Fibroblast of skin of right quadriceps (primary cell): Measurements from ENCODE around the gene CITED4.

ENCODE experiments used
- DNase-seq: peaks from one replicate; pipeline ENCODE4 v3.0.0-alpha.2; 2013

CITED4 gene

DNA sequence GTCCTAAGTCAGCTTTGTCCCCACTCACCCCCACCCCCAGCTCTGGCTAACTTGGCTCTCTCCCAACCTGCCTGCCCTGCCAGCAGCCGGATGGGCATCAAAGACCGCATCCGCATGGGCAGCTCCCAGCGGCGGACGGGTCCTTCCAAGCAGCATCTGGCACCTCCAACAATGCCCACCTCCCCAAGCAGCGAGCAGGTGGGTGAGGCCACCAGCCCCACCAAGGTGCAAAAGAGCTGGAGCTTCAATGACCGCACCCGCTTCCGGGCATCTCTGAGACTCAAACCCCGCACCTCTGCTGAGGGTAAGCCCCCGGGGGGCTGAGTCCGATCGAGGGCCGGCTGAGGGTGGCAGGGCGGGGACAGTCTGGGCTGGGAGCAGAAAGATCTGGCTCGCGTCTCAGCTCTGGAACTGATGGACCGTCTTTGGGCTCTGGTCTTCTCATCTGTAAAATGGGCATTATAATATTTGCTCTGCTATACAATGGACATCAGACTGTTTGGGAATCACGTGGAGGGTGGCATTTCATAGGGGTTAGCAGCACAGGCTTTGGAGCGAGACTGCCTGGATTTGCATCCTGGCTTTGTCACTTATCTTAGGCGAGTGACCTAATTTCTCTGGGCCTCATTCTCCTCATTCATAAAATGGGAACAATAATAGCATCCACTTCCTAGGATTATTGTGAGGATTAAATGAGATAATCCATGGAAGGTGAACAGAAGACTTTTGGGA is 31.0 kb downstream of the CITED4 start:
- DNase-seq = no peak

- no peak for DNase-seq
Measured at GRCh38 chr1:40830419-40830943, 31.7 kb downstream of the CITED4 start.

DNA sequence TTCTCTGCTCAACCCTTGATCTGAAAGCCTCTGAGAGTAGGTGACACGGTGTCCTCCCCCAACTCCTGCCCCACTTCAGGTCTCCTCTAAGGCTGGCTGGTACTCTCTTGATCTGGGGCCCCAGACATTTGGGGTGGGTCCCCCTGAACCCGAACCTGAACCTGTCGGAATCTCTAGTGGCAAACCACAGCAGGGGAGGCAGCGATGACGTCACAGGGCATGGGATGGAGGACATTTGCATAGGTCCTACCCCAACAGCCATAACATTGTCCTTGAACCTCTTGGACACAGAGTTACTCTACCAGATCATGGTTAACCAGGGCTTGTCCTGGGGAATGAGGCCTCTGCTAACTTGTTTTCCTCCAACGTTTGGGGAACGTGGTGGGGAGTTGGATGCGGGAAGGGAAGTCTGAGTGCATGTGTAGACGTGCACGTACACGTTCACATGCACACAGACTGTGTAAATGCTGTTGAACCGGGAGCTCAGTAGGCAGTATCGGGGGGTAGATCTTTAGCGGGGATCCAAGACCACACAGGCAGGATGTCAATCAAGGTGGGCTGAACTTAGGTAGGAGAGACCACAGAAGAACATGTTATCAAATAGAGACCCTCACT is 32.4 kb downstream of the CITED4 start:
- DNase-seq = no peak

DNA sequence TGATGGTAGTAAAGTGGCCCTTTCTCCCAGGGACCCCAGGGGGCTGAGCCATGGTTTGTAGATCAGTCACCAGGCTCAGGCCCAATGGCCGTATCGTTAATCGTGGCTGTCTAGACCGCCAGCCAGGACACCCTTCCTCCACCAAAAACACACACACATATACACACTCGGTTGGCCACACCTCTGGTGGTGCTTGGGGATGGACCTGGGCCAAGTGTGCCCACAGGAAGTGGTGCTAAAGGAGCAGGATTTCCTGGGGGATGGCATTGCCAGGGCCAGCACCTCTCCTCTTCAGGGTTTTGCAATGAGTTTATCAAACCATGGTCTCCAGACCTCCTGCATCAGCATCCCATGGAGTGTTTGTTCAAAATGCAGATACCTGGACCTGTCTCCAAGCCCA is 36.2 kb downstream of the CITED4 start:
- no peak for DNase-seq

DNA sequence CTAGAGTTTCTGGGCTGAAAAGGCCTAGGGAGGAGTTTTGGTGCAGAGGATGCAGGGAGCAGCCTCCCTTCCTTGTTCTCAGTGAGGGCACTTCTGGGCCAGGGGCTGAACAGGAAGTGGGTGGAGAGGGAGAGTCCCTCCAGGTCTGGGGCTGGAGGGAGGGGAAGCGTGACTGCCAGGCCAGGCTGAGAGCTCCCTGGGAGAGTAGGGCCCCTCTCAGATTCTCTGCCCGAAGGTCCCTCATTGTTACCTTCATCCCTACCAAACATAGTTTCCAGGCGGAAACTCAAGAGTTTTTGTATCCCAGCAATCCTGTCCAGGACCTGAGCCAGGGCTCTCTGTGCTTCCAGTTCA is 36.8 kb downstream of the CITED4 start:
- no peak for DNase-seq

- peak; percentile 30 for DNase-seq
Measured at GRCh38 chr1:40824591-40825434, 37.4 kb downstream of the CITED4 start.

- no peak for DNase-seq
Measured at GRCh38 chr1:40823983-40824382, 38.2 kb downstream of the CITED4 start.

GRCh38 chr1:40823345-40823744 is 38.8 kb downstream of the CITED4 start:
- DNase-seq = no peak

- no peak for DNase-seq
Measured at GRCh38 chr1:40822890-40823289, 39.3 kb downstream of the CITED4 start.

DNA sequence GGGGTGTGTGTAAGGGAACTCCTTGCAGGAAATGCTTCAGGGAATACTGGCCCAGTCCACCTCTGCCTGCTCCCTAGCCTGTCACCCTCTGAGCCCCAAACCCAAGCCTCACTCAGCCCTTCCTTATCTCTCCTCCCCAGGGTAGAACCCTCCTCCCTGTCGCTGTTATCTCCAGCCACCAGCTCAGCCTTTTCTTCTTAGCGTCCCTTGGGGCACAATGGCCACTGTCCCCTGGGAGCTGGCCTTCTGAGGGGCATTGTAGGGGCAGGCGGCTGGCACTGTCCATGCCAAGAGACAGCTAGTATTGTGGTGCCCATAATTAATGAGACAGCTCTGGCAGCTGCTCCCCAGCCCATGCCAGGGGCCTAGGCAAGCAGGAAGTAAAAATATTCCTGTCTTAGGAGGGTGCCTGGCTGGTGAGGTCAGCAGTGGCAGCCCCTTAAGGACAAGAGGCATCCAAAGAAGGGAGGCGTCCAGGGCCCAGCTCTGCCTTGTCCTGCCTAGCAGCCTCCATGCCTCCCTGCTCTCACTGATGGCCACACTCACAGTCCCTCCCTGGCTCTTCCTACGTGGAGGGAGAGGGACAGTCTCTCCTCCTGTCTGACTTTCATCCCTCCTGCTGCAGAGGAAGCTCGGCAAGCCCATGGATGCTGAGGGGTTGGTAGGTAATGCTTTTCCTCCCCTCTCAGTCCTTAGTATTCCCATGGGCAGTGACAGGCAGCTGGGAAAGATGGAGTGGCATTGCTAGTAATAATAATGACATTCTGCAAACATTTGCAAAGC is 41.1 kb downstream of the CITED4 start:
- no peak for DNase-seq

DNA sequence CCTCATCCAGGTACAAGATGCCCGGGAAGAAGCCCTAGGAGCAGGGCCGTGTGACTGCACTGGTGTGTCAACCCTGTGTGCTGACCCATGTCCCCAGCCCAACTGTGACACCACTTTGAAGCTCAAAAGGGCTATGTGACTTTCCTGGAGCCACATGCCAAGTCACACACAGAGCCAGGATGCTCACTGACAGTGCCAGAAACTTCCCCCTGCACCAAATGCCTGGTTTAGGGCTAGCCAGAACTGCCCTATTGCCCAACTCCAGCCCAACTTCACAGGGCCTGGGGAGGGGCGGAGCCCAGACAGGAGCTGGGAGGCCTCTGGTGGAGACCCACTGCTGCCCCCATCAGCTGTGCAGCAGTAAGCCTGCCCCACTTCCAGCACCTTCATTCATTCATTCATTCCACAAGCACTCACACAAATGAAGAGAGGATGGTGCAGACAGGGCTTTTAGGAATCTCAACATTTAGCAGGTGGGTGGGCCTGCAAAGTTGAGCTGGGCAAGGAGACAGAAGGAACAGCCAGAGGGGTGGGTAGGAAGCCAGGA is 41.8 kb downstream of the CITED4 start:
- DNase-seq = no peak

GRCh38 chr1:40819101-40819500 is 43.1 kb downstream of the CITED4 start:
- DNase-seq = no peak

- peak; percentile 25 for DNase-seq
Measured at GRCh38 chr1:40818264-40818961, 43.8 kb downstream of the CITED4 start.

- no peak for DNase-seq
Measured at GRCh38 chr1:40817791-40818263, 44.3 kb downstream of the CITED4 start.

DNA sequence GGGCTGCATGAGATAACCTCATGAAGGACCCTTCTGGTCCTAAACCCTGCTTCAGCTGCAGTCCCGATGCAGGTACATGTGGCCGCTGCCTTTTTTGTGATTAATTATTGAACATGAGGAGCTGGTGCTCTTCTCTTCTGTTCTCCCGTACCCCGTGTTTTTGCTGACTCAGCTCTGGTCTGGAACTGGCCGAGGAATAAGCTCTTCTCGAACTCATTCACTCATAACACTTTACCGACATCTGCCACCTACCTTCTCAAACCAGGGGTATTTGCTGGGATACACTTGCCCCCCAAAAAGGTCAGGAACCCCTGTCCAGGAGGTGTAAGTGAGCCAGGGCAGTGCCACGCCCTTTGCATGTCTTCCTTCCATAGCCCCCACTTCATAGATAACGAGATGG is 46.7 kb downstream of the CITED4 start:
- DNase-seq = no peak
